Type B pancreatic cell (in vitro differentiated cells): ENCODE data around the gene SMG6. TPM values are rescaled to one million over a fixed set of nuclear protein-coding genes. Genes with fewer than 3 reads are reported as not detected.

Source experiments
- DNase-seq: peaks from one replicate; pipeline ENCODE4 v3.0.0; 2021; ENCODE audit warnings: mixed read lengths; ENCODE audit not compliant: unreplicated experiment; ENCODE audit errors: extremely low spot score
- H3K27ac Mint-ChIP-seq: 2 replicates; pipeline ENCODE4 v1.8.0; 2021; ENCODE audit warnings: mild to moderate bottlenecking, mixed read lengths
- H3K27me3 Mint-ChIP-seq: 2 replicates; pipeline ENCODE4 v1.8.0; 2021; ENCODE audit warnings: mixed read lengths
- H3K36me3 Mint-ChIP-seq: 2 replicates; pipeline ENCODE4 v1.8.0; 2021; ENCODE audit warnings: mixed read lengths
- H3K4me1 Mint-ChIP-seq: one replicate; pipeline ENCODE4 v1.8.0; 2021; ENCODE audit warnings: mixed read lengths; ENCODE audit not compliant: unreplicated experiment
- H3K4me3 Mint-ChIP-seq: 2 replicates; pipeline ENCODE4 v1.8.0; 2021; ENCODE audit warnings: mild to moderate bottlenecking, mixed read lengths
- H3K9me3 Mint-ChIP-seq: 2 replicates; pipeline ENCODE4 v1.8.0; 2021; ENCODE audit warnings: mixed read lengths
- CTCF ChIP-seq: fragments of 200-600 bp; sonication (generic); conservative IDR thresholded peaks from 2 replicates; pipeline ENCODE4 v1.5.0; 2021; ENCODE audit warnings: antibody characterized with exemption, mild to moderate bottlenecking
- total RNA-seq: library from RNA; stranded (reverse); gene quantifications from 2 replicates; pipeline ENCODE4 v1.2.1, GENCODE V29; 2021; ENCODE audit warnings: low replicate concordance

The SMG6 gene
- total RNA-seq, 1 donor from 2014 or later: 39.0 TPM

- DNase-seq: no peak
- H3K27ac Mint-ChIP-seq: no peak overlapping the region
These were observed 111.1 kb downstream of the SMG6 start for GRCh38 chr17:2192367-2193057.

GRCh38 chr17:2191785-2192184 lies 111.8 kb downstream of the SMG6 start:
- H3K4me1 Mint-ChIP-seq: peaks cover 37% of the 10 kb centered on the region
- H3K9me3 Mint-ChIP-seq: no peaks in the 10 kb centered on the region

More at GRCh38 chr17:2192367-2193057, 111.1 kb downstream of the SMG6 start:
- H3K4me3 Mint-ChIP-seq: no peak overlapping the region
- peaks cover 36% of the 10 kb centered on the region for H3K36me3 Mint-ChIP-seq
- no peaks in the 10 kb centered on the region for H3K27me3 Mint-ChIP-seq
- no peak for TF ChIP-seq CTCF
- H3K4me1 Mint-ChIP-seq: peaks cover 40% of the 10 kb centered on the region
- no peaks in the 10 kb centered on the region for H3K9me3 Mint-ChIP-seq

GRCh38 chr17:2191227-2191626 lies 112.4 kb downstream of the SMG6 start:
- TF ChIP-seq CTCF: no peak
- Mint-ChIP-seq H3K9me3 (no peaks in the 10 kb centered on the region), H3K4me3 (no peak overlapping the region), H3K27me3 (no peaks in the 10 kb centered on the region), H3K27ac (no peak overlapping the region), H3K36me3 (peaks cover 46% of the 10 kb centered on the region), H3K4me1 (peaks cover 33% of the 10 kb centered on the region)
- DNase-seq: no peak

More at GRCh38 chr17:2191785-2192184, 111.8 kb downstream of the SMG6 start:
- DNase-seq: no peak
- Mint-ChIP-seq H3K27ac (no peak overlapping the region), H3K4me3 (no peak overlapping the region), H3K27me3 (no peaks in the 10 kb centered on the region), H3K36me3 (peaks cover 42% of the 10 kb centered on the region)
- no peak for TF ChIP-seq CTCF

GRCh38 chr17:2190014-2190413 lies 113.6 kb downstream of the SMG6 start:
- H3K27ac Mint-ChIP-seq: no peak overlapping the region
- DNase-seq: no peak
- no peaks in the 10 kb centered on the region for H3K27me3 Mint-ChIP-seq
- H3K4me1 Mint-ChIP-seq: peaks cover 25% of the 10 kb centered on the region
- H3K9me3 Mint-ChIP-seq: no peaks in the 10 kb centered on the region
- H3K36me3 Mint-ChIP-seq: peaks cover 56% of the 10 kb centered on the region
- no peak overlapping the region for H3K4me3 Mint-ChIP-seq
- TF ChIP-seq CTCF: no peak

GRCh38 chr17:2188971-2189630 lies 114.5 kb downstream of the SMG6 start:
- Mint-ChIP-seq H3K27me3 (no peaks in the 10 kb centered on the region), H3K36me3 (peaks cover 49% of the 10 kb centered on the region), H3K4me3 (no peak overlapping the region), H3K27ac (no peak overlapping the region), H3K4me1 (peaks cover 16% of the 10 kb centered on the region), H3K9me3 (no peaks in the 10 kb centered on the region)
- no peak for DNase-seq
- TF ChIP-seq CTCF: no peak
